Measurements from ENCODE around the gene CHCHD3.

DNA sequence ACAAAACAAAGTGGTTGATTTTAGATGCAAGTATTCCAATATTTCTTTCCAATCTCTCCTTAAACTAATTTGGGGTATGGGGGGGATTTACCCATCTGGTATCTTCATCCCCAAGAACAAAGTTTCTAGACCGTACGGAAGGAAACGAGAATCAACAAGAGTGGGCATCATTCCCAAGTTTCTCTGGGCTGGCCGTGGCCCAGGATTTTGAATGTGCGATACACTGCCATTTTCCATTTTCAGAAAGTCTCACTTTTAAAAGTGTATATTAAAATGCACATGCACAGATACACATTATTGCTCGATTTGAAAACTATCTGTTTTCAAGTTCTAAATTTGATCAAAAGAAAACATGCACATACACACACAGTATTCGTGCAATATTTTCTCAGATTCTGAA lies 234.5 kb downstream of the CHCHD3 start:
- TF ChIP-seq YY1 (IDR thresholded peaks at IDR 0.05; ENCODE audit: insufficient read depth, insufficient read length) (no peak), SUZ12 (IDR thresholded peaks at IDR 0.05; ENCODE audit: extremely low read depth, insufficient read depth, insufficient read length) (no peak)

Measured in NT2/D1 (cell line).